ENCODE measurements around the gene CFAP61.
"Not testable (repeated sequence)": the region's sequence is repeated elsewhere in the genome, so short reads cannot be mapped to it uniquely, and the experiment has no call there.

Gene CFAP61

GRCh38 chr20:20212675-20213096 is 160.4 kb downstream of the CFAP61 start:
- Histone ChIP-seq H3K9ac (ENCODE audit: low read depth, low read length) (no peak overlapping the region), H3K9me3 (ENCODE audit: insufficient read depth, low read depth, low read length) (peaks cover 1% of the 10 kb centered on the region; the same call in 1 of the 2 replicates), H3K4me3 (ENCODE audit: low read length) (no peak overlapping the region), H3K27ac (ENCODE audit: low read length) (no peak overlapping the region), H3K27me3 (ENCODE audit: insufficient read depth, low read length) (no peaks in the 10 kb centered on the region), H3K36me3 (ENCODE audit: insufficient read depth, low read depth, low read length) (no peaks in the 10 kb centered on the region), H3K4me1 (ENCODE audit: insufficient read depth, low read length) (peaks cover 3% of the 10 kb centered on the region; the same call in 1 of the 2 replicates)

- Histone ChIP-seq H3K27me3 (ENCODE audit: insufficient read depth, low read length) (no peaks in the 10 kb centered on the region), H3K36me3 (ENCODE audit: insufficient read depth, low read depth, low read length) (no peaks in the 10 kb centered on the region), H3K27ac (ENCODE audit: low read length) (no peak overlapping the region), H3K4me3 (ENCODE audit: low read length) (no peak overlapping the region), H3K9ac (ENCODE audit: low read depth, low read length) (no peak overlapping the region), H3K9me3 (ENCODE audit: insufficient read depth, low read depth, low read length) (peaks cover 10% of the 10 kb centered on the region; the same call in 1 of the 2 replicates), H3K4me1 (ENCODE audit: insufficient read depth, low read length) (peaks cover 3% of the 10 kb centered on the region; the same call in 1 of the 2 replicates)
Observed at GRCh38 chr20:20213526-20214121, 161.3 kb downstream of the CFAP61 start.

GRCh38 chr20:20214757-20215275 is 162.5 kb downstream of the CFAP61 start:
- Histone ChIP-seq H3K9ac (ENCODE audit: low read depth, low read length) (no peak overlapping the region), H3K27me3 (ENCODE audit: insufficient read depth, low read length) (no peaks in the 10 kb centered on the region), H3K36me3 (ENCODE audit: insufficient read depth, low read depth, low read length) (no peaks in the 10 kb centered on the region), H3K4me1 (ENCODE audit: insufficient read depth, low read length) (peaks cover 3% of the 10 kb centered on the region; the same call in 1 of the 2 replicates), H3K9me3 (ENCODE audit: insufficient read depth, low read depth, low read length) (peaks cover 18% of the 10 kb centered on the region; the same call in 1 of the 2 replicates), H3K4me3 (ENCODE audit: low read length) (no peak overlapping the region), H3K27ac (ENCODE audit: low read length) (no peak overlapping the region)

GRCh38 chr20:20215976-20216727 is 163.8 kb downstream of the CFAP61 start:
- H3K27me3 ChIP-seq (ENCODE audit: insufficient read depth, low read length) = no peaks in the 10 kb centered on the region
- no peak overlapping the region for H3K4me3 ChIP-seq (ENCODE audit: low read length)
- no peaks in the 10 kb centered on the region for H3K36me3 ChIP-seq (ENCODE audit: insufficient read depth, low read depth, low read length)
- peaks cover 18% of the 10 kb centered on the region; the same call in 1 of the 2 replicates for H3K9me3 ChIP-seq (ENCODE audit: insufficient read depth, low read depth, low read length)
- no peak overlapping the region for H3K9ac ChIP-seq (ENCODE audit: low read depth, low read length)
- no peak overlapping the region for H3K27ac ChIP-seq (ENCODE audit: low read length)
- H3K4me1 ChIP-seq (ENCODE audit: insufficient read depth, low read length) = peaks cover 3% of the 10 kb centered on the region; the same call in 1 of the 2 replicates

- Histone ChIP-seq H3K9ac (ENCODE audit: low read depth, low read length) (no peak overlapping the region), H3K27ac (ENCODE audit: low read length) (no peak overlapping the region), H3K4me3 (ENCODE audit: low read length) (no peak overlapping the region), H3K36me3 (ENCODE audit: insufficient read depth, low read depth, low read length) (no peaks in the 10 kb centered on the region), H3K9me3 (ENCODE audit: insufficient read depth, low read depth, low read length) (peaks cover 18% of the 10 kb centered on the region; the same call in 1 of the 2 replicates), H3K4me1 (ENCODE audit: insufficient read depth, low read length) (peaks cover 3% of the 10 kb centered on the region; the same call in 1 of the 2 replicates), H3K27me3 (ENCODE audit: insufficient read depth, low read length) (no peaks in the 10 kb centered on the region)
Observed at GRCh38 chr20:20216941-20217340, 164.6 kb downstream of the CFAP61 start.

GRCh38 chr20:20217621-20218020 is 165.3 kb downstream of the CFAP61 start:
- H3K27me3 ChIP-seq (ENCODE audit: insufficient read depth, low read length) = no peaks in the 10 kb centered on the region

GRCh38 chr20:20218106-20218505 is 165.8 kb downstream of the CFAP61 start:
- not testable (repeated sequence) for H3K27ac ChIP-seq (ENCODE audit: low read length)

More at GRCh38 chr20:20217621-20218020, 165.3 kb downstream of the CFAP61 start:
- no peak overlapping the region for H3K27ac ChIP-seq (ENCODE audit: low read length)
- peaks cover 18% of the 10 kb centered on the region; the same call in 1 of the 2 replicates for H3K9me3 ChIP-seq (ENCODE audit: insufficient read depth, low read depth, low read length)
- H3K4me1 ChIP-seq (ENCODE audit: insufficient read depth, low read length) = peaks cover 3% of the 10 kb centered on the region; the same call in 1 of the 2 replicates
- H3K4me3 ChIP-seq (ENCODE audit: low read length) = no peak overlapping the region
- no peaks in the 10 kb centered on the region for H3K36me3 ChIP-seq (ENCODE audit: insufficient read depth, low read depth, low read length)
- no peak overlapping the region for H3K9ac ChIP-seq (ENCODE audit: low read depth, low read length)

GRCh38 chr20:20219016-20219415 is 166.7 kb downstream of the CFAP61 start:
- Histone ChIP-seq H3K4me3 (ENCODE audit: low read length) (no peak overlapping the region), H3K9me3 (ENCODE audit: insufficient read depth, low read depth, low read length) (peaks cover 18% of the 10 kb centered on the region; the same call in 1 of the 2 replicates), H3K4me1 (ENCODE audit: insufficient read depth, low read length) (peaks cover 3% of the 10 kb centered on the region; the same call in 1 of the 2 replicates), H3K27ac (ENCODE audit: low read length) (no peak overlapping the region), H3K27me3 (ENCODE audit: insufficient read depth, low read length) (no peaks in the 10 kb centered on the region), H3K9ac (ENCODE audit: low read depth, low read length) (no peak overlapping the region), H3K36me3 (ENCODE audit: insufficient read depth, low read depth, low read length) (no peaks in the 10 kb centered on the region)

More at GRCh38 chr20:20218106-20218505, 165.8 kb downstream of the CFAP61 start:
- peaks cover 18% of the 10 kb centered on the region; the same call in 1 of the 2 replicates for H3K9me3 ChIP-seq (ENCODE audit: insufficient read depth, low read depth, low read length)
- H3K27me3 ChIP-seq (ENCODE audit: insufficient read depth, low read length); H3K36me3 ChIP-seq (ENCODE audit: insufficient read depth, low read depth, low read length); H3K9ac ChIP-seq (ENCODE audit: low read depth, low read length); H3K4me1 ChIP-seq (ENCODE audit: insufficient read depth, low read length); H3K4me3 ChIP-seq (ENCODE audit: low read length): not testable (repeated sequence)

- no peak overlapping the region for H3K4me3 ChIP-seq (ENCODE audit: low read length)
- no peaks in the 10 kb centered on the region for H3K27me3 ChIP-seq (ENCODE audit: insufficient read depth, low read length)
- H3K9me3 ChIP-seq (ENCODE audit: insufficient read depth, low read depth, low read length) = peaks cover 18% of the 10 kb centered on the region; the same call in 1 of the 2 replicates
- H3K36me3 ChIP-seq (ENCODE audit: insufficient read depth, low read depth, low read length) = no peaks in the 10 kb centered on the region
- H3K27ac ChIP-seq (ENCODE audit: low read length) = no peak overlapping the region
- H3K4me1 ChIP-seq (ENCODE audit: insufficient read depth, low read length) = peaks cover 9% of the 10 kb centered on the region; the same call in 1 of the 2 replicates
- no peak overlapping the region for H3K9ac ChIP-seq (ENCODE audit: low read depth, low read length)
Observed at GRCh38 chr20:20220134-20220533, 167.8 kb downstream of the CFAP61 start.

- peaks cover 4% of the 10 kb centered on the region; the same call in 1 of the 2 replicates for H3K9me3 ChIP-seq (ENCODE audit: insufficient read depth, low read depth, low read length)
- H3K36me3 ChIP-seq (ENCODE audit: insufficient read depth, low read depth, low read length) = no peaks in the 10 kb centered on the region
- H3K27ac ChIP-seq (ENCODE audit: low read length) = no peak overlapping the region
- no peak overlapping the region for H3K9ac ChIP-seq (ENCODE audit: low read depth, low read length)
- H3K4me3 ChIP-seq (ENCODE audit: low read length) = no peak overlapping the region
- no peaks in the 10 kb centered on the region for H3K27me3 ChIP-seq (ENCODE audit: insufficient read depth, low read length)
- peaks cover 11% of the 10 kb centered on the region; the same call in 1 of the 2 replicates for H3K4me1 ChIP-seq (ENCODE audit: insufficient read depth, low read length)
Observed at GRCh38 chr20:20223981-20224380, 171.6 kb downstream of the CFAP61 start.

GRCh38 chr20:20224806-20225205 is 172.5 kb downstream of the CFAP61 start:
- Histone ChIP-seq H3K27me3 (ENCODE audit: insufficient read depth, low read length) (no peaks in the 10 kb centered on the region), H3K27ac (ENCODE audit: low read length) (no peak overlapping the region), H3K4me1 (ENCODE audit: insufficient read depth, low read length) (peaks cover 11% of the 10 kb centered on the region; the same call in 1 of the 2 replicates), H3K9ac (ENCODE audit: low read depth, low read length) (no peak overlapping the region), H3K9me3 (ENCODE audit: insufficient read depth, low read depth, low read length) (no peaks in the 10 kb centered on the region; the same call in 1 of the 2 replicates), H3K36me3 (ENCODE audit: insufficient read depth, low read depth, low read length) (no peaks in the 10 kb centered on the region), H3K4me3 (ENCODE audit: low read length) (no peak overlapping the region)
